ENCODE results near the gene CD3G. TPM values are rescaled to one million over a fixed set of nuclear protein-coding genes. Genes with fewer than 3 reads are reported as not detected.

The CD3G gene
- total RNA-seq, 1 experiment from 2014 or later, result 0.15 TPM

- Histone ChIP-seq H3K36me3 (ENCODE audit: control insufficient read depth, insufficient read depth, low read length) (no peaks in the 10 kb centered on the region), H3K4me3 (ENCODE audit: low read depth in 2 of 2, low read length in 2 of 2) (no peak overlapping the region), H3K4me1 (ENCODE audit: control insufficient read depth, insufficient read depth, low read length) (peaks cover 8% of the 10 kb centered on the region), H3K27me3 (ENCODE audit: control insufficient read depth, insufficient read depth, low read length) (no peaks in the 10 kb centered on the region), H3K9me3 (ENCODE audit: control insufficient read depth, insufficient read depth, low read depth, low read length) (no peaks in the 10 kb centered on the region), H3K27ac (ENCODE audit: low read length) (no peak overlapping the region)
- ChIA-PET POLR2A (no interaction called here), CTCF (interaction anchor here (0.6 kb wide), 2 partner anchors 23 to 107 kb away, joined by 3 to 10 read pairs; no protein-coding TSS in a partner anchor)
- BruUV-seq (replicated peaks), result no TSS peak
- ATAC-seq (no peak), DNase-seq (ENCODE audit: low read depth, low spot score) (no peak)
- intact Hi-C loops (cut with micrococcal nuclease; ENCODE audit: unreplicated experiment) (no loop called here), in situ Hi-C loops (cut with HindIII; ENCODE audit: low pct_unique_long_range_greater_than_20kb, low sequenced_read_pairs) (no loop called here)
- TF ChIP-seq POLR2AphosphoS5 (IDR thresholded peaks at IDR 0.05; ENCODE audit: low read depth, low read length) (no peak), TCF7L2 (IDR thresholded peaks at IDR 0.05; ENCODE audit: low read depth, low read length) (no peak), REST (IDR thresholded peaks at IDR 0.05; ENCODE audit: insufficient read depth in 1 of 2, low read depth in 2 of 2, low read length in 1 of 2) (no peak), CTCF (IDR thresholded peaks at IDR 0.05) (no peak), SIN3A (IDR thresholded peaks at IDR 0.05; ENCODE audit: borderline replicate concordance, insufficient read depth, low read depth, low read length) (no peak)
Measured at GRCh38 chr11:118318581-118319336, 25.4 kb upstream of the CD3G start.

- intact Hi-C loops (cut with micrococcal nuclease; ENCODE audit: unreplicated experiment), result no loop called here
- no peak for DNase-seq (ENCODE audit: low read depth, low spot score)
Measured at GRCh38 chr11:118319337-118319707, 24.8 kb upstream of the CD3G start.

More at GRCh38 chr11:118319337-118319707, 24.8 kb upstream of the CD3G start:
- BruUV-seq (replicated peaks), result no TSS peak
- ChIA-PET POLR2A (no interaction called here), CTCF (no interaction called here)
- Histone ChIP-seq H3K4me1 (ENCODE audit: control insufficient read depth, insufficient read depth, low read length) (peaks cover 8% of the 10 kb centered on the region), H3K4me3 (ENCODE audit: low read depth in 2 of 2, low read length in 2 of 2) (no peak overlapping the region), H3K9me3 (ENCODE audit: control insufficient read depth, insufficient read depth, low read depth, low read length) (no peaks in the 10 kb centered on the region), H3K27me3 (ENCODE audit: control insufficient read depth, insufficient read depth, low read length) (no peaks in the 10 kb centered on the region), H3K36me3 (ENCODE audit: control insufficient read depth, insufficient read depth, low read length) (no peaks in the 10 kb centered on the region), H3K27ac (ENCODE audit: low read length) (no peak overlapping the region)
- TF ChIP-seq TCF7L2 (IDR thresholded peaks at IDR 0.05; ENCODE audit: low read depth, low read length), result no peak
- TF ChIP-seq POLR2AphosphoS5 (IDR thresholded peaks at IDR 0.05; ENCODE audit: low read depth, low read length), result no peak
- no peak for TF ChIP-seq SIN3A (IDR thresholded peaks at IDR 0.05; ENCODE audit: borderline replicate concordance, insufficient read depth, low read depth, low read length)
- no peak for TF ChIP-seq CTCF (IDR thresholded peaks at IDR 0.05)
- no peak for TF ChIP-seq REST (IDR thresholded peaks at IDR 0.05; ENCODE audit: insufficient read depth in 1 of 2, low read depth in 2 of 2, low read length in 1 of 2)
- in situ Hi-C loops (cut with HindIII; ENCODE audit: low pct_unique_long_range_greater_than_20kb, low sequenced_read_pairs), result no loop called here
- no peak for ATAC-seq
